Naive thymus-derived CD8-positive, alpha-beta T cell (primary cell): ENCODE measurements around the gene TLCD2. TPM values are rescaled to one million over a fixed set of nuclear protein-coding genes. Genes with fewer than 3 reads are reported as not detected.
"Not testable (repeated sequence)": the region's sequence is repeated elsewhere in the genome, so short reads cannot be mapped to it uniquely, and the experiment has no call there.

Experiments
- ATAC-seq, 2 donors: fragments of 150-1000 bp; cut with Tn5 transposase in 1 of 2; sonication (Bioruptor Pico), chemical (Tn5 transposase) in 1 of 2; 1 replicate in 1 of 2; 2 replicates in 1 of 2; pipeline ENCODE4 v1.10.0; 2021; ENCODE audit warnings: mild to moderate bottlenecking in 2 of 2, moderate library complexity in 2 of 2
- POLR2A ChIA-PET: fragments of 350-600 bp; sonication (Branson Sonifier 250); formaldehyde crosslinking; loops from one replicate; lab custom pipeline; 2021; ENCODE audit warnings: antibody characterized with exemption; lab: Charles Lee
- DNase-seq, 10 donors: peaks; one replicate each; pipeline versions ENCODE4 v3.0.0 to v3.0.0-alpha.2; 2020 to 2022
- H3K27ac Mint-ChIP-seq, 10 donors: one replicate each; pipeline ENCODE4 v1.8.0; 2020 to 2022; ENCODE audit warnings: mild to moderate bottlenecking in 10 of 10, mixed read lengths in 10 of 10, moderate library complexity in 4 of 10, inconsistent platforms in 1 of 10
- H3K27me3 Mint-ChIP-seq, 5 donors: one replicate each; pipeline ENCODE4 v1.8.0; 2021 to 2022; ENCODE audit warnings: mixed read lengths in 5 of 5
- H3K36me3 Mint-ChIP-seq, 3 donors: one replicate each; pipeline ENCODE4 v1.8.0; 2020 to 2022; ENCODE audit warnings: mixed read lengths in 3 of 3, mild to moderate bottlenecking in 2 of 3, inconsistent platforms in 1 of 3
- H3K4me1 Mint-ChIP-seq, 4 donors: one replicate each; pipeline ENCODE4 v1.8.0; 2021 to 2022; ENCODE audit warnings: mixed read lengths in 4 of 4
- H3K4me3 Mint-ChIP-seq, 10 donors: one replicate each; pipeline ENCODE4 v1.8.0; 2020 to 2022; ENCODE audit warnings: mild to moderate bottlenecking in 10 of 10, mixed read lengths in 10 of 10, moderate library complexity in 6 of 10, inconsistent platforms in 1 of 10
- H3K9me3 Mint-ChIP-seq, 9 donors: one replicate each; pipeline ENCODE4 v1.8.0; 2020 to 2022; ENCODE audit warnings: mixed read lengths in 9 of 9, mild to moderate bottlenecking in 3 of 9, inconsistent platforms in 1 of 9, moderate library complexity in 1 of 9
- polyA plus RNA-seq, 3 donors: library from polyadenylated mRNA; unstranded; fragments of 300-500 nt; fragmentation: Illumina TruSeq; gene quantifications; one replicate each; pipeline ENCODE4 v1.2.3, GENCODE V29; 2021
- total RNA-seq, 8 experiments: library from RNA in 2 of 8; stranded (reverse) in 2 of 8; gene quantifications; one replicate each; pipeline ENCODE4 v1.2.3 and lab custom pipeline; 2021 to 2026

Gene TLCD2
- total and polyA plus RNA-seq, 5 experiments from 2014 or later: not detected

- Mint-ChIP-seq H3K4me3 (peak overlapping the region; percentile 16 to 76 (median 59)), H3K36me3 (no peaks in the 10 kb centered on the region), H3K4me1 (peaks cover 16 to 51% (median 41%) of the 10 kb centered on the region in 4 donors), H3K27me3 (peaks cover 0 to 16% (median 14%) of the 10 kb centered on the region in 5 donors), H3K27ac (peak overlapping the region in 5 of 10 donors; percentile 22 to 67 (median 47)), H3K9me3 (no peaks in the 10 kb centered on the region)
- DNase-seq (no peak), ATAC-seq (no peak)
- POLR2A ChIA-PET: interaction anchor here (0.6 to 2.5 kb wide), 5 partner anchors 10 to 96 kb away, joined by 3 to 11 read pairs (median 3); no protein-coding TSS in a partner anchor
Observed at GRCh38 chr17:1713878-1714426, 3.8 kb upstream of the TLCD2 start.

- H3K4me1 Mint-ChIP-seq: peaks cover 18 to 51% (median 43%) of the 10 kb centered on the region in 4 donors
- DNase-seq: no peak
- peak overlapping the region in 3 of 10 donors; percentile 20 to 48 (median 48) for H3K4me3 Mint-ChIP-seq
- ATAC-seq: no peak
- H3K27ac Mint-ChIP-seq: no peak overlapping the region
- H3K9me3 Mint-ChIP-seq: no peaks in the 10 kb centered on the region
- H3K27me3 Mint-ChIP-seq: peaks cover 0 to 21% (median 16%) of the 10 kb centered on the region in 5 donors
- POLR2A ChIA-PET: interaction anchor here (0.6 to 2.5 kb wide), 3 partner anchors 9 to 55 kb away, joined by 3 to 11 read pairs (median 3); no protein-coding TSS in a partner anchor
- no peaks in the 10 kb centered on the region for H3K36me3 Mint-ChIP-seq
Observed at GRCh38 chr17:1713160-1713877, 3.1 kb upstream of the TLCD2 start.

GRCh38 chr17:1712271-1712670 lies 2.1 kb upstream of the TLCD2 start:
- no peaks in the 10 kb centered on the region for H3K9me3 Mint-ChIP-seq
- H3K36me3 Mint-ChIP-seq: no peaks in the 10 kb centered on the region
- H3K4me3 Mint-ChIP-seq: peak overlapping the region in 3 of 10 donors; percentile 11 to 42 (median 36)
- H3K27ac Mint-ChIP-seq: peak overlapping the region in 1 of 10 donors; percentile 37
- peaks cover 1 to 31% (median 17%) of the 10 kb centered on the region in 5 donors for H3K27me3 Mint-ChIP-seq
- POLR2A ChIA-PET: interaction anchor here (0.8 to 2.5 kb wide), 2 partner anchors 16 to 28 kb away, joined by 8 to 11 read pairs; no protein-coding TSS in a partner anchor
- H3K4me1 Mint-ChIP-seq: peaks cover 14 to 40% (median 35%) of the 10 kb centered on the region in 4 donors
- no peak for ATAC-seq
- no peak for DNase-seq

- POLR2A ChIA-PET: interaction anchor here (0.6 to 2.5 kb wide), 2 partner anchors 20 to 28 kb away, joined by 3 to 11 read pairs; no protein-coding TSS in a partner anchor
- no peak for DNase-seq
- Mint-ChIP-seq H3K27me3 (peaks cover 3 to 33% (median 19%) of the 10 kb centered on the region in 5 donors), H3K4me3 (peak overlapping the region in 6 of 10 donors; percentile 3 to 75 (median 39)), H3K27ac (peak overlapping the region in 1 of 10 donors; percentile 14), H3K9me3 (no peaks in the 10 kb centered on the region), H3K36me3 (no peaks in the 10 kb centered on the region), H3K4me1 (peaks cover 10 to 36% (median 30%) of the 10 kb centered on the region in 4 donors)
- no peak for ATAC-seq
Observed at GRCh38 chr17:1711804-1712203, 1.6 kb upstream of the TLCD2 start.

- ATAC-seq (peak; percentile 11 to 15), DNase-seq (peak in 2 of 10 donors; percentile 28 to 39)
- no peaks in the 10 kb centered on the region for H3K36me3 Mint-ChIP-seq
- peak overlapping the region; percentile 56 to 83 (median 74) for H3K4me3 Mint-ChIP-seq
- peak overlapping the region in 5 of 10 donors; percentile 14 to 66 (median 32) for H3K27ac Mint-ChIP-seq
- H3K9me3 Mint-ChIP-seq: no peaks in the 10 kb centered on the region
- H3K4me1 Mint-ChIP-seq: peaks cover 8 to 32% (median 26%) of the 10 kb centered on the region in 4 donors
- H3K27me3 Mint-ChIP-seq: peaks cover 3 to 40% (median 21%) of the 10 kb centered on the region in 5 donors
- POLR2A ChIA-PET: interaction anchor here (0.6 to 1.6 kb wide), 2 partner anchors 19 to 27 kb away, joined by 3 to 5 read pairs; no protein-coding TSS in a partner anchor
Observed at GRCh38 chr17:1710807-1711553, 803 bp upstream of the TLCD2 start.

- DNase-seq (no peak), ATAC-seq (peak; percentile 19 to 20)
- Mint-ChIP-seq H3K36me3 (no peaks in the 10 kb centered on the region), H3K4me1 (peaks cover 8 to 27% (median 18%) of the 10 kb centered on the region in 4 donors), H3K27me3 (peaks cover 7 to 47% (median 29%) of the 10 kb centered on the region in 5 donors), H3K4me3 (peak overlapping the region in 8 of 10 donors; percentile 23 to 79 (median 52)), H3K9me3 (no peaks in the 10 kb centered on the region), H3K27ac (no peak overlapping the region)
- POLR2A ChIA-PET: interaction anchor here (0.6 to 1.0 kb wide), 3 partner anchors 42 to 120 kb away, joined by 3 to 6 read pairs (median 3); partner anchors contain the start of gene SMYD4
Observed at GRCh38 chr17:1709403-1709951, 700 bp downstream of the TLCD2 start.

- H3K36me3 Mint-ChIP-seq, H3K9me3 Mint-ChIP-seq, DNase-seq, ATAC-seq: not testable (repeated sequence)
- POLR2A ChIA-PET: interaction anchor here (0.5 to 1.0 kb wide), 4 partner anchors 9 to 120 kb away, joined by 3 to 6 read pairs (median 3); partner anchors contain the start of gene SMYD4
- peak overlapping the region in 2 of 10 donors; percentile 37 to 46 for H3K27ac Mint-ChIP-seq
- peak overlapping the region in 8 of 10 donors; percentile 39 to 79 (median 61) for H3K4me3 Mint-ChIP-seq
- peaks cover 6 to 41% (median 31%) of the 10 kb centered on the region in 5 donors for H3K27me3 Mint-ChIP-seq
- peaks cover 8 to 27% (median 15%) of the 10 kb centered on the region in 4 donors for H3K4me1 Mint-ChIP-seq
Observed at GRCh38 chr17:1708791-1709346, 1.3 kb downstream of the TLCD2 start.

- no peak for DNase-seq
- H3K4me3 Mint-ChIP-seq: no peak overlapping the region
- peaks cover 6 to 48% (median 30%) of the 10 kb centered on the region in 5 donors for H3K27me3 Mint-ChIP-seq
- H3K9me3 Mint-ChIP-seq: no peaks in the 10 kb centered on the region
- H3K36me3 Mint-ChIP-seq: no peaks in the 10 kb centered on the region
- ATAC-seq: no peak
- H3K4me1 Mint-ChIP-seq: peaks cover 8 to 24% (median 15%) of the 10 kb centered on the region in 4 donors
- H3K27ac Mint-ChIP-seq: peak overlapping the region in 2 of 10 donors; percentile 43 to 70
- POLR2A ChIA-PET: no interaction called here
Observed at GRCh38 chr17:1707107-1707506, 3.1 kb downstream of the TLCD2 start.

GRCh38 chr17:1705004-1705403 lies 5.2 kb downstream of the TLCD2 start:
- Mint-ChIP-seq H3K4me1 (peaks cover 0 to 8% (median 3%) of the 10 kb centered on the region in 4 donors), H3K4me3 (no peak overlapping the region), H3K36me3 (no peaks in the 10 kb centered on the region), H3K27ac (peak overlapping the region in 1 of 10 donors; percentile 63), H3K9me3 (no peaks in the 10 kb centered on the region), H3K27me3 (peaks cover 6 to 48% (median 21%) of the 10 kb centered on the region in 5 donors)
- POLR2A ChIA-PET: interaction anchor here (1.1 to 1.4 kb wide), 2 partner anchors 9 to 21 kb away, joined by 3 to 7 read pairs; no protein-coding TSS in a partner anchor
- no peak for ATAC-seq
- DNase-seq: no peak

GRCh38 chr17:1703063-1703462 lies 7.1 kb downstream of the TLCD2 start:
- Mint-ChIP-seq H3K27ac (no peak overlapping the region), H3K36me3 (no peaks in the 10 kb centered on the region), H3K4me3 (no peak overlapping the region), H3K4me1 (peaks cover 0 to 3% (median 0%) of the 10 kb centered on the region in 4 donors), H3K27me3 (peaks cover 6 to 39% (median 21%) of the 10 kb centered on the region in 5 donors), H3K9me3 (no peaks in the 10 kb centered on the region)
- POLR2A ChIA-PET: no interaction called here
- DNase-seq (no peak), ATAC-seq (no peak)

- ATAC-seq, H3K4me3 Mint-ChIP-seq, H3K4me1 Mint-ChIP-seq, POLR2A ChIA-PET, H3K9me3 Mint-ChIP-seq, H3K36me3 Mint-ChIP-seq, H3K27ac Mint-ChIP-seq, DNase-seq: not testable (repeated sequence)
- peaks cover 0 to 12% (median 7%) of the 10 kb centered on the region in 5 donors for H3K27me3 Mint-ChIP-seq
Observed at GRCh38 chr17:1699891-1700290, 10.3 kb downstream of the TLCD2 start.
